ENCODE measurements around the gene RNF146. TPM values are rescaled to one million over a fixed set of nuclear protein-coding genes. Genes with fewer than 3 reads are reported as not detected.

Gene RNF146
- total and polyA plus RNA-seq, 9 of the 15 experiments (the other 6 are each of a cell fraction or from before 2014, with no cell fraction given), result 8.4 to 30.5 (median 17.5) TPM

- intact Hi-C loops (cut with micrococcal nuclease), result no loop called here
- POLR2A ChIA-PET, result interaction anchor here (2.0 kb wide), 1 partner anchor 14 kb away, joined by 4 read pairs; no protein-coding TSS in a partner anchor
- Histone ChIP-seq H2AFZ (ENCODE audit: low read depth, low read length) (no peak overlapping the region), H3K36me3 (ENCODE audit: control insufficient read depth, insufficient read depth, low read length) (peaks cover 66% of the 10 kb centered on the region), H4K20me1 (replicated peaks; ENCODE audit: control insufficient read depth, insufficient read depth, low read length) (no peaks in the 10 kb centered on the region), H3K9me1 (ENCODE audit: control insufficient read depth, insufficient read depth, low read length) (no peaks in the 10 kb centered on the region), H3K9me3 (replicated peaks; ENCODE audit: control insufficient read depth, insufficient read depth, low read depth, low read length) (no peaks in the 10 kb centered on the region), H3K27me3 (ENCODE audit: control insufficient read depth in 2 of 2, insufficient read depth in 2 of 2, low read length in 2 of 2) (no peaks in the 10 kb centered on the region), H3K9ac (ENCODE audit: insufficient read depth in 1 of 2, low read depth in 2 of 2, low read length in 2 of 2) (no peak overlapping the region), H3K4me1 (replicated peaks in 1 of 2; ENCODE audit: control insufficient read depth in 2 of 2, insufficient read depth in 2 of 2, low read length in 2 of 2) (peaks cover 0 to 2% of the 10 kb centered on the region in 2 experiments; a peak in 2 of 5 replicates), H3K4me2 (ENCODE audit: insufficient read depth, low read length) (no peak overlapping the region), H3K79me2 (ENCODE audit: control insufficient read depth, insufficient read depth, low read length) (peaks cover 9% of the 10 kb centered on the region; the same call in 1 of the 3 replicates), H3K27ac (ENCODE audit: extremely low read depth, low read depth, low read length) (no peak overlapping the region), H3K4me3 (no peak overlapping the region)
- in situ Hi-C loops (cut with MboI), result no loop called here
- FAIRE-seq, result no peak
- no peak for DNase-seq (ENCODE audit: extremely low read depth in 1 of 4, low spot score in 3 of 4)
- TF ChIP-seq TFE3 (CRISPR knock-in tag; IDR thresholded peaks at IDR 0.05) (no peak), SRSF7 (optimal IDR thresholded peaks at IDR 0.05; ENCODE audit: low read depth, low read length) (no peak), PHF8 (IDR thresholded peaks at IDR 0.05; ENCODE audit: borderline replicate concordance, low read length) (no peak), NR1H2 (CRISPR knock-in tag; IDR thresholded peaks at IDR 0.05) (no peak), ZFP91 (CRISPR knock-in tag; IDR thresholded peaks at IDR 0.05) (no peak)
- ATAC-seq, result no peak
- no TSS peak for BruUV-seq (replicated peaks)
- CTCF ChIA-PET (ENCODE audit: low intra/inter-chr PET ratio), result no interaction called here
These were observed 61.5 kb downstream of the RNF146 start for GRCh38 chr6:127328043-127328609.
